Measurements from ENCODE around the gene FER1L5. TPM values are rescaled to one million over a fixed set of nuclear protein-coding genes. Genes with fewer than 3 reads are reported as not detected.

The FER1L5 gene
- total RNA-seq, 1 experiment from 2014 or later: 1.2 TPM

GRCh38 chr2:96727431-96727830 lies 84.9 kb downstream of the FER1L5 start:
- H3K36me3 ChIP-seq (ENCODE audit: insufficient read depth, low read length, poor library complexity, severe bottlenecking): peaks cover 31% of the 10 kb centered on the region
- ChIA-PET POLR2A (ENCODE audit: low non-redundant PET) (interaction anchor here (0.6 kb wide), 1 partner anchor 51 kb away, joined by 10 read pairs; no protein-coding TSS in a partner anchor), CTCF (no interaction called here)
- TF ChIP-seq, protein P1, sequence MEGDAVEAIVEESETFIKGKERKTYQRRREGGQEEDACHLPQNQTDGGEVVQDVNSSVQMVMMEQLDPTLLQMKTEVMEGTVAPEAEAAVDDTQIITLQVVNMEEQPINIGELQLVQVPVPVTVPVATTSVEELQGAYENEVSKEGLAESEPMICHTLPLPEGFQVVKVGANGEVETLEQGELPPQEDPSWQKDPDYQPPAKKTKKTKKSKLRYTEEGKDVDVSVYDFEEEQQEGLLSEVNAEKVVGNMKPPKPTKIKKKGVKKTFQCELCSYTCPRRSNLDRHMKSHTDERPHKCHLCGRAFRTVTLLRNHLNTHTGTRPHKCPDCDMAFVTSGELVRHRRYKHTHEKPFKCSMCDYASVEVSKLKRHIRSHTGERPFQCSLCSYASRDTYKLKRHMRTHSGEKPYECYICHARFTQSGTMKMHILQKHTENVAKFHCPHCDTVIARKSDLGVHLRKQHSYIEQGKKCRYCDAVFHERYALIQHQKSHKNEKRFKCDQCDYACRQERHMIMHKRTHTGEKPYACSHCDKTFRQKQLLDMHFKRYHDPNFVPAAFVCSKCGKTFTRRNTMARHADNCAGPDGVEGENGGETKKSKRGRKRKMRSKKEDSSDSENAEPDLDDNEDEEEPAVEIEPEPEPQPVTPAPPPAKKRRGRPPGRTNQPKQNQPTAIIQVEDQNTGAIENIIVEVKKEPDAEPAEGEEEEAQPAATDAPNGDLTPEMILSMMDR (conservative IDR thresholded peaks at IDR 0.05; ENCODE audit: low read depth, low read length): no peak
- no peak for TF ChIP-seq EZH2 (IDR thresholded peaks at IDR 0.05; ENCODE audit: borderline replicate concordance, low read depth, low read length, poor library complexity, severe bottlenecking)
- no peak overlapping the region for H3K27ac ChIP-seq (ENCODE audit: low read depth, low read length, poor library complexity, severe bottlenecking)
- BruUV-seq (replicated peaks): no TSS peak
- no peak overlapping the region for H3K4me3 ChIP-seq (ENCODE audit: low read depth, low read length, poor library complexity, severe bottlenecking)
- no peaks in the 10 kb centered on the region for H3K9me3 ChIP-seq (ENCODE audit: low read depth, low read length, poor library complexity, severe bottlenecking)
- H3K27me3 ChIP-seq (replicated peaks; ENCODE audit: insufficient read depth, low read depth, low read length, poor library complexity): no peaks in the 10 kb centered on the region
- no peaks in the 10 kb centered on the region for H3K4me1 ChIP-seq (ENCODE audit: insufficient read depth, low read length, poor library complexity, severe bottlenecking)
- DNase-seq (ENCODE audit: low spot score): no peak
- intact Hi-C loops (cut with micrococcal nuclease; ENCODE audit: unreplicated experiment): no loop called here

- Histone ChIP-seq H3K27me3 (replicated peaks; ENCODE audit: insufficient read depth, low read depth, low read length, poor library complexity) (no peaks in the 10 kb centered on the region), H3K4me1 (ENCODE audit: insufficient read depth, low read length, poor library complexity, severe bottlenecking) (no peaks in the 10 kb centered on the region), H3K27ac (ENCODE audit: low read depth, low read length, poor library complexity, severe bottlenecking) (no peak overlapping the region), H3K9me3 (ENCODE audit: low read depth, low read length, poor library complexity, severe bottlenecking) (no peaks in the 10 kb centered on the region), H3K36me3 (ENCODE audit: insufficient read depth, low read length, poor library complexity, severe bottlenecking) (peaks cover 52% of the 10 kb centered on the region), H3K4me3 (ENCODE audit: low read depth, low read length, poor library complexity, severe bottlenecking) (no peak overlapping the region)
- ChIA-PET POLR2A (ENCODE audit: low non-redundant PET) (no interaction called here), CTCF (interaction anchor here (0.6 kb wide), 1 partner anchor 33 kb away, joined by 3 read pairs; no protein-coding TSS in a partner anchor)
- TF ChIP-seq EZH2 (IDR thresholded peaks at IDR 0.05; ENCODE audit: borderline replicate concordance, low read depth, low read length, poor library complexity, severe bottlenecking): no peak
- TF ChIP-seq, protein P1 (conservative IDR thresholded peaks at IDR 0.05; ENCODE audit: low read depth, low read length): no peak
- DNase-seq (ENCODE audit: low spot score): no peak
- no TSS peak for BruUV-seq (replicated peaks)
- intact Hi-C loops (cut with micrococcal nuclease; ENCODE audit: unreplicated experiment): no loop called here
These were observed 87.2 kb downstream of the FER1L5 start for GRCh38 chr2:96729748-96730147.

GRCh38 chr2:96730212-96730611 lies 87.6 kb downstream of the FER1L5 start:
- POLR2A ChIA-PET (ENCODE audit: low non-redundant PET): no interaction called here
- no peak overlapping the region for H3K4me3 ChIP-seq (ENCODE audit: low read depth, low read length, poor library complexity, severe bottlenecking)
- no peaks in the 10 kb centered on the region for H3K27me3 ChIP-seq (replicated peaks; ENCODE audit: insufficient read depth, low read depth, low read length, poor library complexity)
- intact Hi-C loops (cut with micrococcal nuclease; ENCODE audit: unreplicated experiment): no loop called here
- H3K9me3 ChIP-seq (ENCODE audit: low read depth, low read length, poor library complexity, severe bottlenecking): no peaks in the 10 kb centered on the region
- no TSS peak for BruUV-seq (replicated peaks)
- peaks cover 52% of the 10 kb centered on the region for H3K36me3 ChIP-seq (ENCODE audit: insufficient read depth, low read length, poor library complexity, severe bottlenecking)
- peaks cover 4% of the 10 kb centered on the region for H3K4me1 ChIP-seq (ENCODE audit: insufficient read depth, low read length, poor library complexity, severe bottlenecking)
- DNase-seq (ENCODE audit: low spot score): no peak
- H3K27ac ChIP-seq (ENCODE audit: low read depth, low read length, poor library complexity, severe bottlenecking): no peak overlapping the region
- no peak for TF ChIP-seq EZH2 (IDR thresholded peaks at IDR 0.05; ENCODE audit: borderline replicate concordance, low read depth, low read length, poor library complexity, severe bottlenecking)
- TF ChIP-seq, protein P1 (conservative IDR thresholded peaks at IDR 0.05; ENCODE audit: low read depth, low read length): no peak
- CTCF ChIA-PET: no interaction called here
